OCI-LY3 (cell line): Measurements from ENCODE around the gene CCDC102B.
A peak's percentile ranks its signal among the peaks of the same experiment; 100 is the strongest.

ENCODE experiments used
- H2AFZ ChIP-seq: fragments of 200-600, 300-600 bp; shearing (Covaris generic); 2 replicates; pipeline ENCODE4 v1.6.0; 2014; ENCODE audit warnings: antibody characterized with exemption, low read depth, low read length
- H3K27ac ChIP-seq: fragments of 200-600, 300-600 bp; sonication (generic); 2 replicates; pipeline ENCODE4 v1.5.1; 2014; ENCODE audit warnings: mild to moderate bottlenecking, low read length, moderate library complexity, mixed read lengths
- H3K27me3 ChIP-seq: fragments of 200-600, 300-600 bp; sonication (generic); 2 replicates; pipeline ENCODE4 v1.6.1; 2014; ENCODE audit warnings: low read depth, low read length, mixed read lengths
- H3K36me3 ChIP-seq: fragments of 200-600, 300-600 bp; sonication (generic); replicated peaks from 2 replicates; pipeline ENCODE3; 2014; ENCODE audit warnings: low read depth, low read length, mixed read lengths
- H3K4me1 ChIP-seq: fragments of 300-600, 200-600 bp; sonication (generic); 2 replicates; pipeline ENCODE4 v1.6.1; 2014; ENCODE audit warnings: low read length, mixed read lengths
- H3K4me2 ChIP-seq: fragments of 200-600, 300-600 bp; sonication (generic); 2 replicates; pipeline ENCODE4 v1.6.1; 2014; ENCODE audit warnings: low read length, mixed read lengths
- H3K4me3 ChIP-seq: fragments of 300-600, 200-600 bp; sonication (generic); 2 replicates; pipeline ENCODE4 v1.5.1; 2014; ENCODE audit warnings: antibody characterized with exemption, mild to moderate bottlenecking, low read length, moderate library complexity
- H3K79me2 ChIP-seq: fragments of 300-600, 200-600 bp; shearing (Covaris generic); 2 replicates; pipeline ENCODE4 v1.6.1; 2014; ENCODE audit warnings: mild to moderate bottlenecking, low read length, mixed read lengths
- H3K9ac ChIP-seq: fragments of 300-600, 200-600 bp; shearing (Covaris generic); 2 replicates; pipeline ENCODE4 v1.6.0; 2014; ENCODE audit warnings: mild to moderate bottlenecking, low read length, moderate library complexity
- H3K9me3 ChIP-seq: fragments of 200-600, 300-600 bp; shearing (Covaris generic); 2 replicates; pipeline ENCODE4 v1.6.1; 2014; ENCODE audit warnings: low read length, mixed read lengths; ENCODE audit not compliant: insufficient read depth
- H4K20me1 ChIP-seq: fragments of 200-600, 300-600 bp; sonication (generic); 2 replicates; pipeline ENCODE4 v1.6.1; 2016; ENCODE audit warnings: low read length, mixed read lengths; ENCODE audit not compliant: insufficient read depth
- CTCF ChIP-seq: fragments of 200-600, 300-600 bp; sonication (generic); IDR thresholded peaks from 2 replicates; pipeline ENCODE4 v1.5.1; 2014; ENCODE audit warnings: antibody characterized with exemption, low read length, low read depth
- EZH2phosphoT487 ChIP-seq: fragments of 200-600 bp; shearing (Covaris generic); IDR thresholded peaks from 2 replicates; pipeline ENCODE4 v1.6.1; 2018; ENCODE audit warnings: antibody characterized with exemption, mixed run types, low read depth

The CCDC102B gene

DNA sequence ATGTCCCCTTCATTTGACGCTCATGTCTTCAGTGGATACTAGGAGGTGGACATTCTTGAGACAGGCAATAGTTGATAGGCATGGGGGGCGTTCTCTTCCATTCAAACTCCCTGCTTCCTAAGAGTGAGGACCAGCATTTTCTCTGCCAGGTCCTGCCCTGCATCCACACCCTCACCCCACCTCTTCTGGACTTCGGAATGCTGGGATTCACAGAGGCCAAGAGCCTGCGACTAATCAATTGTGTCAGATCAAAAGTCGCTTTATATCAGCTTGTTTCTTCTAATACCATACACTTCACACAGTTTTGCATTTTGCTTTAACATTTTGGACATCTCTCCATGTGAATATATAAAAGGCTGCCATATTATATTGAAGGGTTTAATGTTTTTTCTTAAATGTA is 210.7 kb downstream of the CCDC102B start:
- no peak overlapping the region; the same call in 1 of the 2 replicates for H2AFZ ChIP-seq
- no peak overlapping the region for H3K4me3 ChIP-seq
- TF ChIP-seq CTCF, result no peak
- no peak for TF ChIP-seq EZH2phosphoT487
- H3K27me3 ChIP-seq, result no peaks in the 10 kb centered on the region
- H3K9me3 ChIP-seq, result no peaks in the 10 kb centered on the region
- H3K9ac ChIP-seq, result no peak overlapping the region
- no peak overlapping the region for H3K27ac ChIP-seq
- no peak overlapping the region for H3K4me2 ChIP-seq
- no peaks in the 10 kb centered on the region for H3K4me1 ChIP-seq
- H3K36me3 ChIP-seq, result no peaks in the 10 kb centered on the region
- no peaks in the 10 kb centered on the region for H3K79me2 ChIP-seq
- H4K20me1 ChIP-seq, result no peaks in the 10 kb centered on the region

DNA sequence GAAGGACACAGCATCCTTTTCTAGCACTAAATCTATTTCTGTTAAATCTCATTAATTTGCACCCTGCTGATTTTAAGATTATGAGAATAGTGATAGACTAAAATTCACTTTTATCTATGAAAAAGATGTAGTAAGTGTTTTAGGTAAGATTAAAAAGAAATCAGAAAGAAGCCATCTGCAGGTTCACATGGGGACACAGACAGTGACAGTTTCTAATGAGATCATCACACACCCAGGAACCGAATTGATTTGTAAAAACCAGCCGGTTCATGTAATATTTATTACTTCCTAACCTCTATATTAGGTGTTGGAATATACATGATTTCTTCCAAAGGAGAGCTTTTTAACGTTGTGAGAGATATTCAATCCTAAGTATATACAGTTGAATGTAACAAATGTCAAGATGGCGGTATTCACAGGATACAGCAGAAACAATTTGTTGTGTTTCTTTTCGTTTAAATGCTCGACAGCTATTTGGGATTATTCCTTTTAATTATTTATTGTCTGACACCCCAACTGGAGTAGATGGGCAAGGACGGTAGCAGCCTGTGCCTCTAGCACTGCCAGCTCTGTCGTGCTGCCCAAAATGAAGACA is 223.4 kb downstream of the CCDC102B start:
- H3K4me2 ChIP-seq, result no peak overlapping the region
- H3K9me3 ChIP-seq, result no peaks in the 10 kb centered on the region
- H3K27ac ChIP-seq, result no peak overlapping the region
- no peak overlapping the region for H2AFZ ChIP-seq
- H3K27me3 ChIP-seq, result no peaks in the 10 kb centered on the region
- no peak overlapping the region for H3K4me3 ChIP-seq
- no peaks in the 10 kb centered on the region for H3K79me2 ChIP-seq
- no peaks in the 10 kb centered on the region for H4K20me1 ChIP-seq
- H3K36me3 ChIP-seq, result no peaks in the 10 kb centered on the region
- no peaks in the 10 kb centered on the region for H3K4me1 ChIP-seq
- TF ChIP-seq EZH2phosphoT487 (no peak), CTCF (no peak)
- no peak overlapping the region for H3K9ac ChIP-seq

- TF ChIP-seq CTCF (no peak), EZH2phosphoT487 (no peak)
- Histone ChIP-seq H3K27ac (no peak overlapping the region), H3K27me3 (no peaks in the 10 kb centered on the region), H3K79me2 (no peaks in the 10 kb centered on the region), H3K4me3 (no peak overlapping the region), H3K9me3 (no peaks in the 10 kb centered on the region), H3K9ac (no peak overlapping the region), H4K20me1 (no peaks in the 10 kb centered on the region), H3K36me3 (no peaks in the 10 kb centered on the region), H3K4me1 (no peaks in the 10 kb centered on the region), H3K4me2 (no peak overlapping the region), H2AFZ (peak overlapping the region; percentile 0)
These were observed 224.5 kb downstream of the CCDC102B start for GRCh38 chr18:69022426-69022825.

- Histone ChIP-seq H3K4me1 (no peaks in the 10 kb centered on the region), H2AFZ (no peak overlapping the region), H3K4me3 (no peak overlapping the region), H3K27me3 (no peaks in the 10 kb centered on the region), H3K27ac (no peak overlapping the region), H4K20me1 (no peaks in the 10 kb centered on the region), H3K4me2 (no peak overlapping the region), H3K36me3 (no peaks in the 10 kb centered on the region), H3K79me2 (no peaks in the 10 kb centered on the region), H3K9me3 (no peaks in the 10 kb centered on the region), H3K9ac (no peak overlapping the region)
- TF ChIP-seq EZH2phosphoT487 (no peak), CTCF (no peak)
These were observed 233.7 kb downstream of the CCDC102B start for GRCh38 chr18:69031571-69031970.
